DND-41 (cell line): Measurements from ENCODE around the gene PPOX.

Experiments used
- CTCF ChIP-seq: IDR thresholded peaks from 2 replicates; pipeline ENCODE4 v1.5.1; 2012; ENCODE audit warnings: borderline replicate concordance, low read length, moderate library complexity, mild to moderate bottlenecking; ENCODE audit not compliant: poor library complexity, severe bottlenecking; ENCODE audit errors: extremely low read depth
- EZH2 ChIP-seq: IDR thresholded peaks from 3 replicates; pipeline ENCODE4 v1.6.1; 2012; ENCODE audit warnings: borderline replicate concordance, low read depth, mild to moderate bottlenecking, moderate library complexity, low read length, inconsistent platforms; ENCODE audit not compliant: severe bottlenecking

- TF ChIP-seq CTCF (no peak), EZH2 (no peak)
Measured at GRCh38 chr1:161173711-161174110, 7.5 kb downstream of the PPOX start.
